ENCODE measurements around the gene KMT2C.

The KMT2C gene

DNA sequence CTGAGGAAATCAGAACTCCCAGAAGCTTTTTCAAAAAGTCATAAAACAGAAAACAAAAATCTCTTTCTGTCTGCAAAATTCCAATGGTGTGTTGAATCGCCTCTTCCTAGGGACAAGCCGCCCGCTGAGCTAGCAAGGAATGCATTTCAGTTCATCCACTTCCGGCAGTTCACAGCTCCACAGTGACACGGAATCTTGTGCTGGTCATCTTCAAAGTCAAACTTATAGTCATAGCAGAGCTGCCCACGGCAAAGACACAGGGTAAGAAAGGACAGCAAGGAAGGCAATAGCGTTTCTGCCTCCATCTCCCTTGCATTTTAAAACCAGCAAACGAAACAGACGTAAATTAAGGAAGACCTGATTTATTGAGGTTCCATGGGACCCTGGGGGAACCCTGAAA, 299.1 kb downstream of the KMT2C start:
- DNase-seq = no peak

DNA sequence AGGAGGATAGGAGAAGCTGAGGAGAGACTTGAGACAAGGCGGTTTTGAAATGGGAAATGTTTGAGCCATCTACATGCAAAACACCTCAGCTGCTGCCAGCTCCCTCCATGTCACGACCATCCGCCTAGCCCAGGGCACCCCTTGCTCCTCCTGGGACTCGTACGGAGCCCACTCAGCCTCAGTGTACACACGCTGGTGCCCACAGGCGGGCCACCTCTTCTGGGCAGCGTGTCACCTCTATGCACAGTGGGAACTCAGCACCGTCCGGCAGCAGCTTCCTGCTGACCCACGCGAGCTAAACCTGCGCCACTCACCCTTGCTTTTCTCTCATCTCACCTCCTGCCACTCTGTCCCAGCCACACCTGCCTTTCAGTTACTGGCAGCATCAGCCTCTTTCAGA, 302.0 kb downstream of the KMT2C start:
- DNase-seq = no peak

DNA sequence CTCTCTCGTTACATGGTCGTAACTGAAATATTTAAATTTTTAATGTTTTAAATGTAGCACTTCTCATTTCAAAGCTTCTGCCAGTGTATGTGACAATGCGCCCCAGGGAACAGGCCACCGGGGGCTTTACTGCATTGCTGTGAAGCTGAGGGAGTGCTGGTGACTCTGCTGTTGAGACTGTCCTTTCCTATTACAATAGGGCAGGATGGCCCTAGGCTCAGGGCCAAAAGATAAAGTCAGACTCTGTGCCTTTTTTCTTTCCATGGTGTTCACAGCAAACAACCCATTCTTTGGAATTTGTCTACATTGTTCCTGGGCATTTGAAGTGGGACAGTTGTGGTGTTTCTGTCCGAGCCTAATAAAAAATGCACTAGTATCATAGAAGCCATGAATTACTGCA, 303.0 kb downstream of the KMT2C start:
- no peak for DNase-seq

DNA sequence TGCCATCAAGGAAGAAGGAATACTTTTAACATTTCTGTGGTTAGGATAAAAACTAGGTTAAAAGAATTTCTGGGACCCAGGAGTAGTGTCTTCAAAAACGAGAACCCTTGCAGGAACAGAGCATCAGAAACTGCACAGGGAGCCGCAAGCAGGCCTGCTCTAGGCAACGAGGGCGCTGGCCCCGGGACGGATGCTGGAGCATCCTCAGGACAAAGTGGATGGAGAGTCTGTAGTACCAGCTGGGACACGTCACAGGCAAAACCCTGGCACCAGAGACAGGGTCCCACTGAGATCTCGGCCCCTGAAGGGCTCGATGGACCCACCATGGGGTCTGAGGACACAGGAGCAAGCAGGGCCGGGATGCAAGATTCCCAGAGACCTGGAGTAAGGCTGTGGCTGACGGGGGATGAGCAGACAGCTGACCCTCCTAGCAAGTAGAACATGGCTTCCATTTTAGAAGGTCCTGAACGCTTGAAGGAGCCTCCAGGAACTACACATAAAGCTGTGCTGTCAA, 303.8 kb downstream of the KMT2C start:
- no peak for DNase-seq

DNA sequence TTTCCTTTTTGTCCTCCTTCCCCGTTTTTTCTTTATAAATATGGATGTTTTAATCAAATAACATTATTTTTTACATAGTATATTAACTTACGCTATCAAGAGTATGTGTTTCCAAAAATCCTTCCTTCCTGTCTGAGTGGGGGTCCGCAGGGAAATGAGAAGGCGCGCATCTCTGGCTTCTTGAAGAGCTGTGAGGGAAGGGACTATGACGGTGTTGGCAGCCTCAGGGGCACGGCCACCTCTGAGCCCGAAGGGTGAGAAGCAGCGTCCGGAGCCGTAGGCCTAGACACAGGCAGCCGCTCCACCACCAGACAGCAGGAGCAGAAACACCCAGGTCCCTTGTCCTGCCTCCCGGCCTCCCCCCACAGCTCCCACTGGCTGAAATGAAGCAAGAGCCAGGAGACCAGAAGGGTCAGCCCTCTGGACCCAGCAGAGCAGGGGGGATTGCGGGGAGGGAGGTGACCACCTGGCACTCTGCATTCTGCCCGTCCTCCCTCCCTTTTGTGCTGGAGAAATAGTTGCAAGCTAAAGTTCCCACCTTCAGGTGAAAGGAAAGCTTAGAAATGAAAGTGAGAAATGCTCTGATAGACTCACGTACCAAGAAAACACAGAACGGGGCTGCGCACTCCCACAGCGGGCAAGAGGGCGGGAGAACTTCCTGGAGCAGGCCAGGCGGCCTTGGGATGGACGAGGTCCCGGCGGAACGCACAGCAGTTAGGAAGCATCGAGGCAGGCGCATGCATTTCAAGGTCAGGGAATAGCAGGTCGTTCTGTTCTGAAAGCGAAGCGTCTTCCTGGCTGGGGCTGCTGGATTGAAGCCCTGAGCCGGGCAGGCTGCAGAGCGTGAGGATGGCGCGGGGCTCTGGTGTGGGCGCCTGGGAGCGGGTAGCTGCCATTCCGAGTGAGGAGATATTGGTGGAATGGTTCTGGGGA, 304.9 kb downstream of the KMT2C start:
- DNase-seq = no peak

DNA sequence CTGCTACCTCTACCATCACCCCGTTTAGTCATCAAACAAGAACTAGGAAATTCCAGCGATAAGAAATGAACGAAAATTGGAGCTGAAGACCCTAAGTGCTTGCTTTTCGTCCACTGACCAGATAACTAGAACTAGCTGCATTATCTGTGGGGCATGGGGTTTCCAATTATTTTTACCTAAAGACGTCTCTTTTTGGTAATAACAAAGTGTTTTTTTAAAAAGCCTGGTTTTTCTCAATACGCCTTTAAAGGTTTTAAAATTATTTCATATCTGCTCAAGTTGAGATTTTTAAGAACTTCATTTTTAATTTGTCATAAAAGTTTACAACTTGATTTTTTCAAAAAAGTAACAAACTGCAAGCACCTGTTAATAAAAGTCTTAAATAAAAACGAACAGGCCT, 306.1 kb downstream of the KMT2C start:
- DNase-seq = no peak

DNA sequence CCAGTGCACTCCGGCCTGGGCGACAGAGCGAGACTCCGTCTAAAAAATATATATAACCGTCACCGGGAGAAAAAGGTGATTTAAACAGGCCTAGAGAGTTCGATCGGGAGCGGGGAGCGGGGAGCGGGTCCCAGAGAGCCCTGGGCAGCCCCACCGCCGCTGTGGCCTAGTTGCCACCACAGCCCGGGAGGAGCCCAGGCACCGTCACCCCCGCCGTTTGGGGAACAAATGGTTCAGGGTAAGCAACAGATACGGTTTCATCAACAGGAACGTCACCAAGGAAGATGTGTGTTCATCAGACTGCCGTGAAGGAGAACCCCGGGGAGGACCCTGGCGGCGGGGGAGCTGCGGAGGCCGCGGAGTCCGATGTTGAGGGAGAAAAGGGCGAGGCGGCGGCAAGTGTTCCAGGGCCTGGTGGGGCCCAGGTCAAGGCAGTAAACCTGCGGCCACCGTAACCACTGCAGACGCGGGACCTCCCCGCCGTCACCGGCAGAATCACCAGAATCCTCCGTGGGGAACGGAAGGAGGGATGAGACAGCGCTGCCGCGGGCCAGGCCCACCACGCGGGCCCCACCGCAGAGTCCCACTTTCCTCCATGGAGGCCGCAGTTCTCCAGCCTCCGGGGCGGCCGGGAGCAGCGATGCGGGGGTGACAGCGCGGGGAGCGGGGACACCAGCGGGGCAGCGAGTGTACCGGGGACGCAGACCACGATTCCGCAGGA, 306.9 kb downstream of the KMT2C start:
- DNase-seq = no peak

DNA sequence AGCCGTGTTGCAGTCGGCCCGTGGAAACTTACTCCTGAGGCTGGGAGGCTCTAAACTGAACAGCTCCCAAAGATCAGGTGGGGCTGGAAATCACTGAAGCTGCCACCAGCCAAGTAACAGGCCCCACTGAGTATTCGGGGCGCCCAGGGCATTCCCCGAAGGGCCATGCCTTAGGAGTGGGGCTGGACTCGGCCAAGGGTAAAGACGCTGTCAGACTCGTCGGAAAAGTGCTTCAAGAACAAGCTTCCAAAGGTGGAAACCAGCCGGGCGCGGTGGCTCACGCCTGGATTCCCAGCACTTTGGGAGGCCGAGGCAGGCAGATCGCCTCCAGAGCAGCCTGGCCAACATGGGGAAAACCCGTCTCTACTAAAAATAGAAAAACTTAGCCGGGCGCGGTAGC, 307.6 kb downstream of the KMT2C start:
- no peak for DNase-seq

DNA sequence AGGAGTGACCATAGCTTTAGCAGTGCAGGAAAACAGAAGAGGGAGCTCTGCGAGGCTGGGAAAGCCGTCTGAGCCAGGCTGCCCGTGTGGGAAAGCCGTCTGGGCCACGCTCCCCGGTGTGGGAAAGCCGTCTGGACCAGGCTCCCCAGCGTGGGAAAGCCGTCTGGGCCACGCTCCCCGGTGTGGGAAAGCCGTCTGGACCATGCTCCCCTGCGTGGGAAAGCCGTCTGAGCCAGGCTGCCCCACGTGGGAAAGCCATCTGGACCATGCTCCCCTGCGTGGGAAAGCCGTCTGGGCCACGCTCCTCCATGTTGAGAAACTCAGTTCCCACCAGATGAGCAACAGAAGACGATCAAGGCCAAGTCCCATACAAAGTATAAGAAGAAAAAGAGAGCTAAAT, 308.6 kb downstream of the KMT2C start:
- no peak for DNase-seq

DNA sequence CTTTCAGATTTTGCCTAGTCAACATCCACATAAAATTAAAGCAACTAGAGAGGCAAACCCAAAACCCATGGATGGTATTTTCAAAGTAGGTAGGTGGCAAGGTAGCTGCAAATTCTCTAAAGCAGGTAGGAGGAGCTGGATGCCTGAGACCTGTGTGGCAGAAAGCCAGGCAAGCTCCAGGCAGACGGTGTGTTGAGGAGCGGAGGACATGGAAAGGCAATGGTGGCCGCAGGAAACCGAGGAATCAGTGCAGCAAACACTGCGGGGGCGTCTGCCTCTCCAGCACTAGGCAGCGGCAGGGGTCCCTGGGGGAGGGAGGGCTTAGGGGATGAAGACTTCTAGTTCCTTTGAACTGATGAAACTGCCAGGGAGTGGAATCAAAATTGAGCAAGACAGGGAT, 309.1 kb downstream of the KMT2C start:
- DNase-seq = no peak

DNA sequence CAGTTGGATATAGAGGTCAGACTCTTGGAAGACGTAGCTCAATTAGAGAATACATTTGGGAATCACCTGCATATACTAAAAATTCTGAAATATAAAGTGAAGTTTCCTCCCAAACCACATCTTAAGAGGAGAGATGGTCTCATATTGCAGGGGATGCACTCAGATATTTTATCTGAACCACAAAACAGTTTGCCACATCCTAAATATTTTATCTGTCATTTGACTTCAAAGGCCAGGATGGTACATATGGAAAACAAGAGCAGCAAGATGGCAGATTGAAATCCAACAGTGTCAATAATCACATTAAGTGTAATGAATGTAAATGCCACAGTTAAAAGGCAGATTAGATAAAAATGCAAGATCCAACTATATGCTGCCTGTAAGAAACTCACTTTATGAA, 313.3 kb downstream of the KMT2C start:
- no peak for DNase-seq

DNA sequence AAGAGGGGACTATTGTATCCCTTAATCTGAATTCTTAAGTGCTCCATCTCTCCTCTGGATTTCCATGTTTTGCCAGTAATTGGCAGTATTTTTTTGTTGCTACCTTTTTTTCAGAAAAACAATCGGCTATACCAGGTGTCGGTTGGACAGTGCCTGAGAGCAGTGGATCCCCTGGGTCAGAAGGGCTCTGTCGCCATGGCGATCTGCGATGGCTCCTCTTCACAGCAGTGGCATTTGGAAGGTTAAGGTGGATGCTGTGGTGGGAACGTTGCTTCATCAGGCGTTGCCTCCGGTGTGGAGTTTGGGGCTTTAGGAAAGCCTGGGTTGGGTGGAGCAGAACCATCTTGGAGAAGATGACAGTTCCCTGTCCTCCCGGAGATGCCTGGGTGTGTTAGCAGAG, 314.4 kb downstream of the KMT2C start:
- no peak for DNase-seq

DNA sequence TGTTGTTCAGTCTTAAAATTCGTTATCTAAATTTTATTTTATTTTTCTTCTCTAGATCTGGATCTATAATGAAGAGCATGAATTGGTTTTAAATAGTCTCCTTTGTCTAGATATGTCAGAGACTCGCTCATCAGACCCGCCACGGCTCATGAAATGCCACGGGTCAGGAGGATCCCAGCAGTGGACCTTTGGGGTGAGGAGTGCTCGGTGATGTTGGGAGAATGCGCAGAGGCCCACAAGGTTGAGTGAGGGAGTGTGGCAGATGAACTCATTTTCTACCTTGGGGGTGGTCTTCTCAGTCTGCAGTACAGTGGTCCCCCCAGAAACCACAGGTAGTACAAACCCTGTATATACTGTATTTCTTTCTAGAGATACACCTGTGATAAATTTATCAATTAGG, 315.0 kb downstream of the KMT2C start:
- no peak for DNase-seq

DNA sequence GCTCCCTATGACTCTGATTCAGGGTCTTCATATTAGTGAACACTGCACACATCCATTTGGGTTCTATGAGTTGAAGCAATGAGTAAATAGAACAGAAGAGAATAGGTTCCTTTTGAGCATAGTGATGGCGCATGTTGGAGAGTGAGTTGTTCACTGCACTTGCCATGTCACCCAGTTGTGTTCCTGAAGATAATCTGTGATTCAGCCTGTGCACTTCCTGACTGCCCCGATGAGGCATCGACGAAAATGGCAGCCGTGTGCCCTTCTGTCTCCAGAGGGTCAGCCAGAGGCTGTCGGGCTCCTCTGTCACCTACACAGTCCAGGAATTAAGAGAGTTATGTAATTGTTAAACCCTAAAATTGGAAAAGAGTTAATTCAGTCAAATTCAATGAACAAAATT, 315.6 kb downstream of the KMT2C start:
- DNase-seq = no peak

DNA sequence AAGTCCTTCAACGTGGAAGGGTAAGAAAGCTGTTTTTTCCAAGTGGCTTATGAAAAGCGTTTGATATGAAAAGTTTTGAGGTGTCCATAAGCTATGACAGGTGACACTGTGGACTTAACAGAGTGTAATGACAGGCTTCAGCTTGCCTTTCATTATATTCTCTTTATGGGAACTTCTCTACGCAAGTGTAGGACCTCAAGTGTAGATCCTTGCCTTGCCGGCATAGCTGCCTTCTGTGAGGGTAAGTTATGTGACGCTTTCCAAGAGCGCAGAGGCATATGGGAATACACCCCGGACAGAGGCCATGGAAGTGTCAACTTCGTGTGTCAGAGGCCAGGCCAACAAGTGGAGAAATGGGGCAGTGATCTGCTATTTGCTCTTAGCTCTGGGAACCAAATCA, 318.4 kb downstream of the KMT2C start:
- DNase-seq = no peak

DNA sequence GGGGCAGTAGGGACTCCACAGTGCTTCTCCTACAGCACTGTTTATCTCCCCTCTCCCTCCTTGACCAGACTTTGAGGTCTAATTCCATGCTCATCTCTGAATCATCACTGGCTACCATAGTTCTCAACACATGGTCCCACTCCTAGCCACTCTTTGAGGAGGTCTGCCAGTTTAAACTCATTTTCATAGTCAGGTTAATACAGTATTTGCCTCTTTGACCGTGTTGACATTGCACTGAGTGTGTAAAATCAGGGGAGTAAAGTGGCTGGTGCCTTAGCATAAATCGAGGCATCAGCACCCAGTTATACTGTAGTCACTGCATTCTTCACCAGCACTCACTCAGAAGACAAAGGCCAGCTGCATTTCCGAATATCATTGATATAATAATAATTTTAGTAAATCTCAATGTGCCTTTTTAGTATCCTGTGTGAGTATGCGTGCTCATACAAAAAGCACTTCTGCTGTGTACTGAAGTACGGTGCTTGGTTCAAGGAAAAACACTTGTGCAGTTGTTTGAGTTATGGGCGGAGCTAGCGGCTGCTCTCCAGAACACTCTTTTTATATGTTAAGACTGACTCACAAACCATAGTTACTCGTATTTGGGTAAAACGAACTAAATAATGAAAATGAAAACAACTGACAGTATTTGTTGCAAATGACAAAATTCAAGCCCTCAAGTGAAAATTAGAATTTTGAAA, 320.6 kb downstream of the KMT2C start:
- no peak for DNase-seq

DNA sequence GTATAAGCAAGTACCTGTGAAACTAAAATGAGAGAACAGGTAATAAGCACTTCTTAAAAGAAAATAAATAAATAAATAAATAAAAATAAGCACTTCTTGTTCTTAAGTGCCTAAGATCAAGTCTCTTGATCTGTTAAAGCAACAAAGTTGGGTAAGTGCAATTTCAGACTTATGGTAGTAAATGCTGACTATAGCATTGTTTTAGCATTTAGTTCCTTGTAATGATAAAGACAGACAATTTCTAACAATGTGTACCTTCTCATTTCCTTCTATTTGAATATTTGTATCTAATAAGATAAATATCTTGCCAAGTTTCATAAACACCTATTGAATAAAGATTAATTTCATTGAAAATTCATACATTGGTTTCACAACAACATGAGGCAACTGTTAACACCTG, 323.0 kb downstream of the KMT2C start:
- no peak for DNase-seq

DNA sequence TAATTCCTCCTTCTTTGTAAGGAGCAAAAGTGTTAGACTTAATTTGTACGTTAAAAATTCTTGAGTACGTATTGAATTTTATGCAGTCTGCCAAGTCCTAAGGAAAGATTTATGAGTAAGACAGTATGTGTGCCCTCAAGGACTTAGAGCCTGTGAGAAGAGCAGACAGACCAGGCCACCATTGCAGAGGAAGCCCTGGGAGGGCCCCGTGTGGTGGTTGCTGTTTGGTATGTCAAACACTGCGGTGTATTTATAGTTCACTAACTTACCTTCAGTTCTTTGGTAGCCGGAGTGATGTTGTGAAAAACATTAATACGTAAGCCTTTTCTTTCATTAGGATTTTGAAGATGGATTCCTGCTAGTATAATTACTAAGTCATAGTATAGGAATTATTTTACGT, 327.4 kb downstream of the KMT2C start:
- DNase-seq = no peak

DNA sequence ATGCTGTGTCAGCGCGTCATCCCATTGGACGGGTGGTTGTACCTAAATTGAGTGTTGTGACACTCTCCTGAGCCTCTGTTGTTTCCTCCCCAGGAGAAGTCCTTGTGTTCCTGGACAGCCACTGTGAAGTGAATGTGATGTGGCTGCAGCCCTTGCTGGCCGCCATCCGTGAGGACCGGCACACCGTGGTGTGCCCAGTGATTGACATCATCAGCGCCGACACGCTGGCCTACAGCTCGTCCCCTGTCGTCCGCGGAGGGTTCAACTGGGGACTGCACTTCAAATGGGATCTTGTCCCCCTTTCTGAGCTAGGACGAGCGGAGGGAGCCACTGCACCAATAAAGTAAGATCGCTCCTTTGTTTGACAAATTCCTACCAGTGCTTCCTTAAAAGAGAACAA, 327.9 kb downstream of the KMT2C start:
- no peak for DNase-seq

DNA sequence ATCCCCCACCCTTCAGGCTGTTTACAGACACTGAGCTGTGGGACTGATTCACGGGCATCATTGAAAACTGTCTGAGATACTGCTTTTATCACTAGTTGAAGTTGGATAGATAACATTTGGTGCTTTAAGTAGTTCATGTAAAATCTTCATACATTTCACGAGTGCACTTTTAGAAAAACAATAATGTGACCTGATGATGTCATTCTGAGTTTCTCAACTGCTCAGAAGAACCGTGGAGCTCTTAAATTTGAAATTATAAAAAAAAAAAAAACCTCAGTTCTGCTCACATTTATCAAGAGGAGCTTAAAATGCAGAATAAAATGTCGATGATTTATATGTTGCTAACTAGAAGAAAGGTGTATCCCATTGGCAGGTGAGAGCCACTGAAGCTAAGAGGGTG, 328.8 kb downstream of the KMT2C start:
- no peak for DNase-seq

DNA sequence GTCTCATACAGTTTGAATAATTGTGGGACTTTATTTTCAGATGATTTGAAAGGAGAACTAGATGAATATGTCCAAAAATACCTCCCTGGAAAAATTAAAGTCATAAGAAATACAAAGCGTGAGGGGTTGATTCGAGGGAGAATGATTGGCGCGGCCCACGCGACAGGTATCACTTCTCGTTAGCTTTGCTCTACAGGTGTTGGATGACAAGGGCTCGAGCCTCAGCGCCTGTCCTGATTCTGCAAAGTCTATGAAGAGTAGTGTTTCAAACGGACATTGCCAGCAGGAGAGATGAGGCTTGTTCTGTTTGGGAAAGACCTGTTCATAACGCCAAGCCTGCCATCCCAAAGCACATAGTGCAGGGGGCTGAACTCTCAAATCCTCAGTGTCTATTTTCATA, 330.6 kb downstream of the KMT2C start:
- no peak for DNase-seq

DNA sequence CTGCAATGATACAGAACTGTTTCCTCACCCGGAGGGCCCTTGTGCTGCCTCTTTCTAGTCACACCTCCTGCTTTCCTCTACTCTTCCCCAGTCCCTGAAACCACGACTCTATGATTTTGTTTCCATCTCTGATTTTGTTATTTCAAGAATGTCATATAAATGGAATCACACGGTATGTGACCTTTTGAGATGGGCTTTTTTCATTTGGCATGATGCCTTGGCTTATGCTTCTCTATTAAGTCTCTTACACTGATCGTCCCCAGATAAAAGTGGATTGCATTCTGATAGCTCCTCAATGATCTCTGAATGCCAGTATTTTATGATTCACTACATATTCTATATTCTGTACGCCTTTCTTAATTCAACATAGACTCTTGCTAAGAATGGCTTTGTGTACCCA, 332.1 kb downstream of the KMT2C start:
- no peak for DNase-seq

DNA sequence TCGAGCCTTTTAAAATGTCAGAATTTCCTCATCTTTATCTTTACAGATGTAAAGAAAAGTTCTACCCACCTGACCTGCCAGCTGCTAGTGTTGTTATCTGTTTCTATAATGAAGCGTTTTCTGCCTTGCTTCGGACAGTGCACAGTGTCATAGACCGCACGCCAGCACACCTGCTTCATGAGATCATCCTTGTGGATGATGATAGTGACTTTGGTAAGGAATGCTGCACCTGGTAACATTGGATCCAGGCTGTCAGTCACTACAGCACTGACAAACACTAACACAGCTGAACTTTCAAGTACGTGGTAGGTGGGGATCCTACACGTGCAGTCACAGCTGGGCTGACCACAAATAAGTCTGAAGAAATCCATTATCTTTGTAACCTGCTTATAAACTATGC, 332.7 kb downstream of the KMT2C start:
- no peak for DNase-seq

DNA sequence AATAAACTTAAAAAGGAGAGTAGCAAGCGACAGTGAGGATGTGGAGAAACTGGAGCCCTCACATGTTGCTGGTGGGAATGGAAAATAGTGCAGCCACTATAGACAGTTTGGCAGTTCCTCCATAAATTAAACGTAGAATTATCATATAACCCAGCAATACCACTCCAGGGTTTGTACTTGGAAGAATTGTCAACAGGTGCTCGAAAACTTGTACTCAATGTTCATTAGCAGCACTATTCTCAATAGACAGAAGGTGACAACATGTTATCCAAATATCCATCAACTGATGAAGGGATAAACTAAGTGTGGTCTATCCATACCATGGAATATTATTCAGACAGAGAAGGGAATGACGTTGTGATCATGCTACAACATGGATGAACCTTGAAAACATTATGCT, 338.5 kb downstream of the KMT2C start:
- no peak for DNase-seq

Data from NCI-H2227 treated with DMSO at 0.1 percent for 48 hours (cell line).